HCT116 (cell line): Measurements from ENCODE around the gene TRPM8. TPM values are rescaled to one million over a fixed set of nuclear protein-coding genes. Genes with fewer than 3 reads are reported as not detected.

ENCODE experiments used
- ATAC-seq: fragments of 200-7000 bp; cut with Tn5 transposase; 2 replicates; pipeline ENCODE4 v1.9.1; 2020; ENCODE audit warnings: mild to moderate bottlenecking, moderate library complexity
- BruUV-seq: library from RNA; stranded (reverse); fragments of 400-500 nt; replicated peaks from 2 replicates; lab custom pipeline; 2021; lab: Mats Ljungman, UMichigan
- CTCF ChIA-PET: fragments of 300-600 bp; sonication (Branson Sonifier 250); formaldehyde crosslinking; loops from one replicate; lab custom pipeline; 2021; ENCODE audit warnings: antibody characterized with exemption; lab: Charles Lee
- POLR2A ChIA-PET: fragments of 300-600, 350-600 bp; sonication (Branson Sonifier 250); formaldehyde crosslinking; loops from one replicate; lab custom pipeline; 2021; ENCODE audit warnings: antibody characterized with exemption; lab: Charles Lee
- RAD21 ChIA-PET, 2 experiments: fragments of 300-600 bp; sonication (Branson Sonifier 250); formaldehyde crosslinking; loops; one replicate each; lab custom pipeline; 2023; ENCODE audit warnings: low total read pairs in 2 of 2; ENCODE audit not compliant: uncharacterized antibody in 2 of 2, unreplicated experiment in 2 of 2, low non-redundant PET in 1 of 2; lab: Charles Lee
- DNase-seq: peaks from one replicate; pipeline ENCODE4 v3.0.0-alpha.2; 2010; ENCODE audit warnings: low read depth, low spot score
- H2AFZ ChIP-seq: fragments of 200-600 bp; shearing (Covaris generic), sonication (generic); 2 replicates; pipeline ENCODE4 v1.6.1; 2017; ENCODE audit warnings: low read depth, mixed run types, mixed read lengths, antibody characterized with exemption, low read length; ENCODE audit not compliant: poor library complexity, severe bottlenecking
- H3K27ac ChIP-seq: 2 replicates; pipeline ENCODE4 v1.5.1; 2012; ENCODE audit warnings: low read depth, low read length
- H3K27me3 ChIP-seq: fragments of 200-600 bp; sonication (generic); 2 replicates; pipeline ENCODE4 v1.6.1; 2016; ENCODE audit warnings: mixed run types, low read length, mixed read lengths; ENCODE audit not compliant: insufficient read depth
- H3K36me3 ChIP-seq, 2 experiments: fragments of 200-500 bp in 1 of 2; fragments of 200-600 bp in 1 of 2; sonication (Bioruptor generic) in 1 of 2; sonication (generic) in 1 of 2; 2 replicates each; pipeline versions ENCODE4 v1.5.1 to v1.6.1; 2014 to 2016; ENCODE audit warnings: low read length in 2 of 2, inconsistent platforms in 1 of 2, mixed read lengths in 1 of 2, mixed run types in 1 of 2; ENCODE audit not compliant: insufficient read depth in 2 of 2, control insufficient read depth in 1 of 2
- H3K4me1 ChIP-seq, 2 experiments: fragments of 200-600 bp in 1 of 2; sonication (generic) in 1 of 2; 2 replicates each; pipeline versions ENCODE4 v1.5.1 to v1.6.1; 2012 to 2017; ENCODE audit warnings: low read length in 2 of 2, inconsistent platforms in 1 of 2, mild to moderate bottlenecking in 1 of 2, mixed read lengths in 1 of 2, mixed run types in 1 of 2, moderate library complexity in 1 of 2; ENCODE audit not compliant: insufficient read depth in 2 of 2, control insufficient read depth in 1 of 2
- H3K4me2 ChIP-seq: fragments of 200-600 bp; sonication (generic); 2 replicates; pipeline ENCODE4 v1.6.1; 2017; ENCODE audit warnings: mixed run types, low read length, mixed read lengths
- H3K4me3 ChIP-seq, 2 experiments: fragments of 200-600 bp in 1 of 2; sonication (generic) in 1 of 2; replicated peaks in 1 of 2; 2 replicates each; pipeline ENCODE4 v1.5.1; 2011 to 2016; ENCODE audit warnings: low read length in 2 of 2, control low read depth in 1 of 2, low read depth in 1 of 2, mild to moderate bottlenecking in 1 of 2, mixed read lengths in 1 of 2, mixed run types in 1 of 2
- H3K79me2 ChIP-seq: fragments of 200-600 bp; sonication (generic); 2 replicates; pipeline ENCODE4 v1.6.1; 2017; ENCODE audit warnings: mild to moderate bottlenecking, mixed run types, low read length, moderate library complexity, mixed read lengths; ENCODE audit not compliant: insufficient read depth
- H3K9ac ChIP-seq: fragments of 200-600 bp; sonication (generic); 2 replicates; pipeline ENCODE4 v1.6.1; 2016; ENCODE audit warnings: low read length, mixed read lengths
- H3K9me2 ChIP-seq: fragments of 200-600 bp; sonication (generic), shearing (Covaris generic); 2 replicates; pipeline ENCODE4 v1.6.1; 2017; ENCODE audit warnings: mixed run types, mild to moderate bottlenecking, moderate library complexity; ENCODE audit not compliant: insufficient read depth
- H3K9me3 ChIP-seq, 2 experiments: fragments of 200-500 bp in 1 of 2; fragments of 200-600 bp in 1 of 2; sonication (Bioruptor generic) in 1 of 2; sonication (generic) in 1 of 2; 2 replicates each; pipeline ENCODE4 v1.6.1; 2014 to 2017; ENCODE audit warnings: low read length in 2 of 2, mixed read lengths in 2 of 2, inconsistent platforms in 1 of 2, low read depth in 1 of 2, mild to moderate bottlenecking in 1 of 2, mixed run types in 1 of 2, moderate library complexity in 1 of 2; ENCODE audit not compliant: control insufficient read depth in 1 of 2, insufficient read depth in 1 of 2
- H4K20me1 ChIP-seq: fragments of 200-600 bp; sonication (generic), shearing (Covaris generic); 2 replicates; pipeline ENCODE4 v1.6.1; 2017; ENCODE audit warnings: mixed run types, mild to moderate bottlenecking, moderate library complexity; ENCODE audit not compliant: insufficient read depth
- CBX3 ChIP-seq: IDR thresholded peaks from 2 replicates; pipeline ENCODE4 v1.6.1; 2012; ENCODE audit warnings: low read depth
- CEBPB ChIP-seq: IDR thresholded peaks from 2 replicates; pipeline ENCODE4 v1.6.1; 2012; ENCODE audit warnings: low read depth
- CTCF ChIP-seq, 3 experiments: fragments of 200-600 bp in 1 of 3; sonication (generic) in 1 of 3; IDR thresholded peaks in 2 of 3; conservative IDR thresholded peaks in 1 of 3; 2 replicates each; pipeline ENCODE4 v1.5.1; 2012 to 2017; ENCODE audit warnings: low read depth in 2 of 3, low read length in 2 of 3, antibody characterized with exemption in 1 of 3, borderline replicate concordance in 1 of 3, control low read depth in 1 of 3, mild to moderate bottlenecking in 1 of 3, mixed read lengths in 1 of 3, mixed run types in 1 of 3, moderate library complexity in 1 of 3; ENCODE audit not compliant: insufficient read depth in 1 of 3
- EGR1 ChIP-seq: IDR thresholded peaks from 2 replicates; pipeline ENCODE4 v1.6.1; 2012; ENCODE audit warnings: low read depth
- FOSL1 ChIP-seq: IDR thresholded peaks from 2 replicates; pipeline ENCODE4 v1.6.1; 2012; ENCODE audit warnings: low read depth
- JUND ChIP-seq: IDR thresholded peaks from 2 replicates; pipeline ENCODE4 v1.6.1; 2012
- POLR2AphosphoS5 ChIP-seq: IDR thresholded peaks from 2 replicates; pipeline ENCODE4 v1.6.1; 2011; ENCODE audit warnings: mild to moderate bottlenecking, low read depth, low read length, moderate library complexity
- RAD21 ChIP-seq: IDR thresholded peaks from 2 replicates; pipeline ENCODE4 v1.6.1; 2012; ENCODE audit warnings: low read depth, mild to moderate bottlenecking
- SIN3A ChIP-seq: IDR thresholded peaks from 2 replicates; pipeline ENCODE4 v1.6.1; 2012; ENCODE audit warnings: low read depth
- SP1 ChIP-seq: IDR thresholded peaks from 2 replicates; pipeline ENCODE4 v1.6.1; 2012; ENCODE audit warnings: low read depth
- ZNF274 ChIP-seq: fragments of 200-500 bp; sonication (Bioruptor generic); IDR thresholded peaks from 2 replicates; pipeline ENCODE4 v1.6.1; 2014; ENCODE audit warnings: mild to moderate bottlenecking, low read depth, low read length, inconsistent platforms
- intact Hi-C: fragments of 100-400 bp; cut with micrococcal nuclease; formaldehyde crosslinking; loops from 2 replicates; pipeline ENCODE4 v1.10.0; 2022
- total RNA-seq: library from RNA; stranded (reverse); gene quantifications from one replicate; pipeline ENCODE4 v1.2.1, GENCODE V29; 2021; ENCODE audit not compliant: unreplicated experiment
- TF ChIP-seq, protein P1 (sequence below): IDR thresholded peaks from 2 replicates; pipeline ENCODE4 v1.6.1; 2011; ENCODE audit warnings: mild to moderate bottlenecking, low read length, moderate library complexity; ENCODE audit not compliant: insufficient replicate concordance; ENCODE audit errors: extremely low read depth
- TF ChIP-seq, protein P2 (sequence below): IDR thresholded peaks from 2 replicates; pipeline ENCODE4 v1.6.1; 2012
- TF ChIP-seq, protein P3 (sequence below): IDR thresholded peaks from 2 replicates; pipeline ENCODE4 v1.6.1; 2012

Gene TRPM8
- total RNA-seq, 1 experiment from 2014 or later, result 0.39 TPM

GRCh38 chr2:234003972-234004617, 86.9 kb downstream of the TRPM8 start:
- CTCF ChIA-PET, result no interaction called here
- intact Hi-C loops, result no loop called here

More at GRCh38 chr2:234003972-234004617, 86.9 kb downstream of the TRPM8 start:
- Histone ChIP-seq H3K4me1 (peaks cover 11 to 18% of the 10 kb centered on the region in 2 experiments), H3K27ac (no peak overlapping the region), H2AFZ (peak overlapping the region; percentile 19), H3K9me3 (no peaks in the 10 kb centered on the region), H3K27me3 (peaks cover 16% of the 10 kb centered on the region; the same call in 1 of the 2 replicates), H3K9ac (peak overlapping the region; percentile 21; the same call in 1 of the 2 replicates), H3K4me2 (peak overlapping the region; percentile 75), H3K4me3 (peak overlapping the region in 1 of 2 experiments; percentile 30; a peak in 1 of 4 replicates), H3K79me2 (no peaks in the 10 kb centered on the region), H4K20me1 (no peaks in the 10 kb centered on the region), H3K36me3 (no peaks in the 10 kb centered on the region), H3K9me2 (no peaks in the 10 kb centered on the region)
- peak; percentile 77 for DNase-seq
- ChIA-PET RAD21 (no interaction called here), POLR2A (no interaction called here)
- TF ChIP-seq, protein P1, sequence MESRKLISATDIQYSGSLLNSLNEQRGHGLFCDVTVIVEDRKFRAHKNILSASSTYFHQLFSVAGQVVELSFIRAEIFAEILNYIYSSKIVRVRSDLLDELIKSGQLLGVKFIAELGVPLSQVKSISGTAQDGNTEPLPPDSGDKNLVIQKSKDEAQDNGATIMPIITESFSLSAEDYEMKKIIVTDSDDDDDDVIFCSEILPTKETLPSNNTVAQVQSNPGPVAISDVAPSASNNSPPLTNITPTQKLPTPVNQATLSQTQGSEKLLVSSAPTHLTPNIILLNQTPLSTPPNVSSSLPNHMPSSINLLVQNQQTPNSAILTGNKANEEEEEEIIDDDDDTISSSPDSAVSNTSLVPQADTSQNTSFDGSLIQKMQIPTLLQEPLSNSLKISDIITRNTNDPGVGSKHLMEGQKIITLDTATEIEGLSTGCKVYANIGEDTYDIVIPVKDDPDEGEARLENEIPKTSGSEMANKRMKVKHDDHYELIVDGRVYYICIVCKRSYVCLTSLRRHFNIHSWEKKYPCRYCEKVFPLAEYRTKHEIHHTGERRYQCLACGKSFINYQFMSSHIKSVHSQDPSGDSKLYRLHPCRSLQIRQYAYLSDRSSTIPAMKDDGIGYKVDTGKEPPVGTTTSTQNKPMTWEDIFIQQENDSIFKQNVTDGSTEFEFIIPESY, result no peak
- TF ChIP-seq POLR2AphosphoS5 (no peak), JUND (peak; percentile 78), SIN3A (no peak), RAD21 (peak; percentile 29; the same call in 1 of the 2 replicates), CEBPB (0 out of 2 replicates have a peak, but pooled peaks have one; percentile 22), CBX3 (peak; percentile 87), SP1 (peak; percentile 76), EGR1 (no peak), FOSL1 (peak; percentile 83), ZNF274 (no peak), CTCF (IDR thresholded peaks at IDR 0.05 in 2 of 3, conservative IDR thresholded peaks at IDR 0.05 in 1 of 3; ENCODE audit: borderline replicate concordance in 1 of 3, insufficient read depth in 1 of 3, low read depth in 2 of 3, low read length in 2 of 3) (no peak)
- TF ChIP-seq, protein P2, sequence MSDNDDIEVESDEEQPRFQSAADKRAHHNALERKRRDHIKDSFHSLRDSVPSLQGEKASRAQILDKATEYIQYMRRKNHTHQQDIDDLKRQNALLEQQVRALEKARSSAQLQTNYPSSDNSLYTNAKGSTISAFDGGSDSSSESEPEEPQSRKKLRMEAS, result peak; percentile 36; the same call in 1 of the 2 replicates
- TF ChIP-seq, protein P3, sequence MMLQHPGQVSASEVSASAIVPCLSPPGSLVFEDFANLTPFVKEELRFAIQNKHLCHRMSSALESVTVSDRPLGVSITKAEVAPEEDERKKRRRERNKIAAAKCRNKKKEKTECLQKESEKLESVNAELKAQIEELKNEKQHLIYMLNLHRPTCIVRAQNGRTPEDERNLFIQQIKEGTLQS, result no peak; the same call in 1 of the 2 replicates
- BruUV-seq, result no TSS peak
- ATAC-seq, result peak; percentile 98
